HG03457 (cell line): ENCODE results near the gene ASB10.

Experiments used
- ATAC-seq: cut with Tn5 transposase; IDR thresholded peaks from one replicate; pipeline ENCODE4 v1.9.1; 2021; ENCODE audit warnings: moderate number of reproducible peaks; ENCODE audit not compliant: unreplicated experiment

The ASB10 gene

DNA sequence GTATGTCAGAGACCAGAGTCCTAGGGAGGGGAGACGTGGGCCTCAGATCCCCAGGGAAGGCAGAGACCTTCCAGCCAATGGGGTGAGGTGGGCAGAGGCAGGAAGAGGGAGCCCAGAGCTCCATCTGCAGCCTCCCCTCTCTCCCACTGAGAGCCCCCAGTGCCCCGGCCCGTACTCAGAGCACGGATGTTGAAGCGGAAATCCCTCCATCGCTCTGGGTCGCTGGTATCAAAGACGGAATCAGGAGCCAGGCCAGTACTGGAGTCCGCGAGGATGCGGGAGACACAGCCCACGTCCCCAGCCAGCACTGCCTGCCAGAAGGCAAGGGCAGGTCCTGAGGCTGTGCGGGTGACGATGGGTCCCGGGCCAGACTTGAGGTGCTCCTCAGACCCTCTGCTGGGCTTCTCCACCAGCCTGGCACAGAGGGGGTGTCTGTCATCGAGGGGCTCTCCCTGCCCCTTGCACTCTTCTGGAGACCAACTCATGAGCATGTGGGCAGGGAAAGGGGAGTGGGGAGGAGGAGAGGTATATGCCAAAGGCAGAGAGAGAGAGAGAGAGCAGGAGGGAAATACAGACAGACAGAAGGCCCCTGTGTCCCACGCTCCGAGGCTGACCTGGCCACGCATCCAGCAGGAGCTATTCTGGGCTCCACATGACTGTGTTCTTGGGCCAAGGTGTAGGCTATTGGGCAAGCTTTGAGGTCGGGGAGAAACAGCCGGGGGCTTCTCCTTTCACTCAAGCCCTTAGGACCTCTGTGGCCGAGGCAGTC, at the start of gene ASB10:
TSS of gene ASB10 (minus strand) at position 611 of the 769 bp plus-strand sequence. CDS start at position 491, 120 bp downstream.
- ATAC-seq = no peak

- no peak for ATAC-seq
Measured at GRCh38 chr7:151236406-151236805, 49.4 kb upstream of the ASB10 start.

- no peak for ATAC-seq
Measured at GRCh38 chr7:151235091-151235787, 48.2 kb upstream of the ASB10 start.

- no peak for ATAC-seq
Measured at GRCh38 chr7:151233804-151234203, 46.8 kb upstream of the ASB10 start.

GRCh38 chr7:151232917-151233701, 46.1 kb upstream of the ASB10 start:
- ATAC-seq = no peak

DNA sequence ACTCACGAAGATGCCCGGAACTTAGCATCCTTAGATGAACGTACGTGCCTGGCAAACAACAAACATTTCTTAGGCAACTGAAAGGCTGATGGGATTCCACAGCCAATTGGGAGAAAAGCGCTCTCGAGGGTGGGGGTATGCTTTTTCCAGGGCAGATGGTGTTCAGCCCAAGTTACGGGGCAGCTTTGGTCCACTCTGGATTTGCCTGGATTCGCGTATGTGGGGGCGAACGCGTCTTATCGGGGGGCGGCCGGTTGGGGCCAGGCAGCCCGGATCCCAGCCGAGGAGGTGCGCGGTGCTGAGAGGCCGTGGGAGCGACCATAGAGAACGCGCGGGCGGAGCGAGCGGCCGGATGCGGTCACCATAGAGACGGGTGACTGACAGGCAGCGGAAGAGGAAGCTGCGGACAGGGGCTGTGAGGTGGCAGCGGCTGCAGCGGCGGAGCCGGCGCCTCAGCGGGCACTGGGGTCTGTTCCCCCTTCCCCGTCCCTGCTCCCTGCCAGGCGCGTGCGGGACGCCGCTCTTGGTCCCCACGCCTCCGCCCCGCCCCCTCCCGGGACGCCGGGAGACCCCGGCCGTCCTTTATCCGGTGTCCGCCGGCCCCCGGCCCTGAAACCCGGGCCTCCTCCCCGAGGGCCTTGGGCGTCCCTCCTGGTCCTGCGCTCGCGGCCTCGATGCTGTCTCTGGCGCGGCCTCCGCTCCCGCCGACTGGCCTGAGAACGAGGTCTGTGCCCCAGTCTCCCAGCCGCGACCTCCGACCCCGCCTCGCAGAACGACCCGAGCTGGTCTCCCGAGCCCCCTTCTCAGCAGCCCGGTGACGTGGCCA, 45.3 kb upstream of the ASB10 start, which contains the start of gene CHPF2:
TSS of gene CHPF2 (plus strand) at position 393 of the 826 bp plus-strand sequence. CDS start 1,529 bp downstream, outside the sequence.
- peak; percentile 95 for ATAC-seq

DNA sequence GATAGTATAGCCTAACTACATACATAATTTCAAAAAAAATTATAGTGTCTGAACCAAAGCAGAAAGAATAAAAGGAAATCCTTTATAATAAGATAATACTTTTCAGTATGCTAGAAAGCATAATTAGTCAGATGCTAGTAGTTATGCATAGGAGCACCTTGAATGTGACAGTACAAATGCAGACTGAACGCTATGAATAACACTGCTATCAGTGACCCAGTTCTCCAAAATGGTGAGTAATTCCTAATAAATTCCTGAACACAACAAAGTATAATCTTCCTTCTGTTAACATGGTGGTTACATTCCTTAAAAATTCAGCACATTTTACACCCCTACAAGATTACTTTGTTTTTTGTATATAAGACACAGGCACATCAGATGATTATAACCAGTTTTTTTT, 44.0 kb upstream of the ASB10 start:
- ATAC-seq = no peak

- ATAC-seq = no peak
Measured at GRCh38 chr7:151229249-151229648, 42.2 kb upstream of the ASB10 start.

- no peak for ATAC-seq
Measured at GRCh38 chr7:151228024-151228866, 41.2 kb upstream of the ASB10 start.

GRCh38 chr7:151226875-151227782, 40.1 kb upstream of the ASB10 start, which contains the start of gene ABCF2:
Gene ABCF2, minus strand, starts transcription at chr7:151227205. Its CDS starts 747 bp downstream, at chr7:151226458.
- peak; percentile 98 for ATAC-seq

- ATAC-seq = no peak
Measured at GRCh38 chr7:151226560-151226874, 39.5 kb upstream of the ASB10 start.

GRCh38 chr7:151225948-151226510, 39.0 kb upstream of the ASB10 start:
- no peak for ATAC-seq

DNA sequence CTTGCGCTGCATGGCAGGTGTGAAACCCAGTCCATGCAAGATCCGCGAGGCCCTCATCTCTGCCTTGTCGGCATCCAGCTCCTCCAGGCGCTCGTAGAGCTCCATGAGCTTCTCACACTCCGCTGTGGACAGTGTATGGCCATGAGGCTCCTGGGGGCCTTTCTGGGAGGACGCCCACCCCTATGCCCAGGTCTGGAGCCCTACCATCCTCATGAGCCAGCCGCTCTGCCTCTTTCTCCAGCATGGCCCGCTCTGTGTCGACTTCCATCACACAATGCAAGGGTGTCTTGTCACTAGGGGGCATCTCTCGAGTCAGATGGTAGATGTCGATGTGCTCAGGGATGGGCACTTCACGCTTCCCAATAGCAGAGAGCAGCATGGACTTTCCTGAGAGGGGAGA, 36.7 kb upstream of the ASB10 start:
- ATAC-seq = no peak

DNA sequence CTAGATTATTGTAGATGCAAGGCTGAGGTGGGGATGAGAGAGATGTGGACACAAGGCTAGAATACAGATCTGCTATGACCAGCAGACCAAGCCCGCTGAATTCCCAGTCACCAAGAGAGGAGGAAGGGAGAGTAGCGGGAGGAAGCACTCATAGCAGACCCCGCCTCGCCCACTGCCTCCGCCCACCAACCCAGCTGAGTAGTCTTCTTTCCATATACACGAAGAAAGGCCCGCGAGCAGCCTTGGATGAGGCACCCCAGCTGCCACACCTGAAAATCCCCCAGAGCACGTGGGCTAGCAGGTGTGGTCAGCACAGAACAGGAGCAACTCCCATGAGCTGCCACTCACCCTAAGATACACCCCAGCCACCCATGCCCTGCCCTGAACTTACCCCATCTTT, 31.1 kb upstream of the ASB10 start:
- ATAC-seq = no peak

GRCh38 chr7:151215396-151215795, 28.3 kb upstream of the ASB10 start:
- no peak for ATAC-seq

GRCh38 chr7:151213826-151214225, 26.8 kb upstream of the ASB10 start:
- ATAC-seq = no peak

GRCh38 chr7:151212626-151213025, 25.6 kb upstream of the ASB10 start:
- no peak for ATAC-seq

GRCh38 chr7:151211155-151211772, 24.2 kb upstream of the ASB10 start:
- no peak for ATAC-seq
